H9 (cell line): ENCODE measurements around the gene CACNB3. TPM values are rescaled to one million over a fixed set of nuclear protein-coding genes. Genes with fewer than 3 reads are reported as not detected.

Source experiments
- DNase-seq: peaks from one replicate; pipeline ENCODE4 v3.0.0-alpha.2; 2017
- H2AFZ ChIP-seq: one replicate; pipeline ENCODE4 v1.6.1; 2013; ENCODE audit warnings: mild to moderate bottlenecking, low read length, control low read depth, moderate library complexity
- H2AK5ac ChIP-seq: 2 replicates; pipeline ENCODE4 v1.6.1; 2013; ENCODE audit warnings: low read length, control low read depth, mixed read lengths; ENCODE audit not compliant: insufficient read length
- H2BK120ac ChIP-seq: one replicate; pipeline ENCODE4 v1.6.1; 2013; ENCODE audit warnings: low read depth, mild to moderate bottlenecking, low read length, control low read depth, inconsistent platforms; ENCODE audit not compliant: poor library complexity, severe bottlenecking
- H2BK12ac ChIP-seq: 2 replicates; pipeline ENCODE4 v1.6.1; 2013; ENCODE audit warnings: low read length, control low read depth, mixed read lengths, low read depth; ENCODE audit not compliant: insufficient read length
- H2BK15ac ChIP-seq: 2 replicates; pipeline ENCODE4 v1.6.1; 2013; ENCODE audit warnings: low read depth, low read length, control low read depth
- H2BK20ac ChIP-seq: one replicate; pipeline ENCODE4 v1.6.1; 2013; ENCODE audit warnings: low read depth, mild to moderate bottlenecking, low read length, control low read depth, inconsistent platforms; ENCODE audit not compliant: poor library complexity, severe bottlenecking
- H2BK5ac ChIP-seq: 2 replicates; pipeline ENCODE4 v1.6.1; 2013; ENCODE audit warnings: low read length, control low read depth, mixed read lengths; ENCODE audit not compliant: insufficient read length
- H3K14ac ChIP-seq: 2 replicates; pipeline ENCODE4 v1.6.1; 2013; ENCODE audit warnings: low read length, control low read depth; ENCODE audit not compliant: insufficient read depth
- H3K18ac ChIP-seq: 2 replicates; pipeline ENCODE4 v1.6.1; 2013; ENCODE audit warnings: low read depth, mild to moderate bottlenecking, mixed read lengths, low read length, control low read depth; ENCODE audit not compliant: insufficient read length
- H3K23ac ChIP-seq: 2 replicates; pipeline ENCODE4 v1.6.1; 2013; ENCODE audit warnings: low read length, control low read depth, mixed read lengths, low read depth; ENCODE audit not compliant: insufficient read length
- H3K23me2 ChIP-seq: 2 replicates; pipeline ENCODE4 v1.6.1; 2013; ENCODE audit warnings: low read depth, mild to moderate bottlenecking, mixed read lengths, low read length, control low read depth; ENCODE audit not compliant: insufficient read length, poor library complexity, severe bottlenecking
- H3K27ac ChIP-seq: 2 replicates; pipeline ENCODE4 v1.5.1; 2013; ENCODE audit warnings: low read length, control low read depth, mixed read lengths, low read depth; ENCODE audit not compliant: insufficient read length
- H3K27me3 ChIP-seq: 2 replicates; pipeline ENCODE4 v1.6.1; 2013; ENCODE audit warnings: low read length, control low read depth, inconsistent platforms; ENCODE audit not compliant: insufficient read depth
- H3K4ac ChIP-seq: 2 replicates; pipeline ENCODE4 v1.6.1; 2013; ENCODE audit warnings: low read depth, mild to moderate bottlenecking, control low read depth, inconsistent platforms, low read length, moderate library complexity
- H3K4me1 ChIP-seq: 2 replicates; pipeline ENCODE4 v1.6.1; 2013; ENCODE audit warnings: low read length, control low read depth, inconsistent platforms; ENCODE audit not compliant: insufficient read depth
- H3K4me2 ChIP-seq: 2 replicates; pipeline ENCODE4 v1.6.1; 2013; ENCODE audit warnings: low read length, control low read depth, mixed read lengths; ENCODE audit not compliant: insufficient read length, insufficient read depth
- H3K56ac ChIP-seq: 2 replicates; pipeline ENCODE4 v1.6.1; 2013; ENCODE audit warnings: low read depth, mild to moderate bottlenecking, mixed read lengths, low read length, control low read depth; ENCODE audit not compliant: insufficient read length
- H3K79me1 ChIP-seq: 2 replicates; pipeline ENCODE4 v1.6.1; 2013; ENCODE audit warnings: low read depth, mild to moderate bottlenecking, moderate library complexity, low read length, control low read depth, inconsistent platforms; ENCODE audit not compliant: insufficient read depth, poor library complexity, severe bottlenecking
- H3K79me2 ChIP-seq: 2 replicates; pipeline ENCODE4 v1.6.1; 2013; ENCODE audit warnings: low read length, control low read depth, inconsistent platforms; ENCODE audit not compliant: insufficient read depth
- H3K9ac ChIP-seq: 2 replicates; pipeline ENCODE4 v1.6.1; 2013; ENCODE audit warnings: low read length, control low read depth, mixed read lengths; ENCODE audit not compliant: insufficient read length; ENCODE audit errors: extremely low read depth
- H3K9me3 ChIP-seq: one replicate; pipeline ENCODE4 v1.6.1; 2013; ENCODE audit warnings: low read depth, low read length, inconsistent platforms; ENCODE audit not compliant: control insufficient read depth
- H3T11ph ChIP-seq: one replicate; pipeline ENCODE4 v1.6.1; 2013; ENCODE audit warnings: mild to moderate bottlenecking, low read length, control low read depth, inconsistent platforms
- H4K20me1 ChIP-seq: one replicate; pipeline ENCODE4 v1.6.1; 2013; ENCODE audit not compliant: control insufficient read depth, insufficient read length, insufficient read depth
- H4K5ac ChIP-seq: 2 replicates; pipeline ENCODE4 v1.6.1; 2013; ENCODE audit warnings: low read depth, mild to moderate bottlenecking, mixed read lengths, low read length, control low read depth; ENCODE audit not compliant: insufficient read length
- H4K8ac ChIP-seq: replicated peaks from 2 replicates; pipeline ENCODE4 v1.6.1; 2013; ENCODE audit warnings: low read length, control low read depth, mixed read lengths, low read depth; ENCODE audit not compliant: insufficient read length
- H4K91ac ChIP-seq: 2 replicates; pipeline ENCODE4 v1.6.1; 2013; ENCODE audit warnings: low read depth, mild to moderate bottlenecking, moderate library complexity, mixed read lengths, low read length, control low read depth; ENCODE audit not compliant: insufficient read length
- H3K27ac Mint-ChIP-seq, 3 experiments: 2 replicates in 2 of 3; 3 replicates in 1 of 3; pipeline ENCODE4 v1.8.0; 2020 to 2021; ENCODE audit warnings: mixed read lengths in 3 of 3, mild to moderate bottlenecking in 1 of 3, moderate library complexity in 1 of 3
- H3K27me3 Mint-ChIP-seq: 2 replicates; pipeline ENCODE4 v1.8.0; 2021; ENCODE audit warnings: low read depth, mild to moderate bottlenecking, moderate library complexity, mixed read lengths
- H3K36me3 Mint-ChIP-seq, 3 experiments: 2 replicates in 2 of 3; 3 replicates in 1 of 3; pipeline ENCODE4 v1.8.0; 2020 to 2021; ENCODE audit warnings: low read depth in 3 of 3, mixed read lengths in 3 of 3; ENCODE audit not compliant: insufficient read depth in 1 of 3
- H3K4me1 Mint-ChIP-seq, 2 experiments: 2 replicates each; pipeline ENCODE4 v1.8.0; 2020; ENCODE audit warnings: mixed read lengths in 2 of 2
- H3K4me3 Mint-ChIP-seq, 2 experiments: 2 replicates in 1 of 2; 3 replicates in 1 of 2; pipeline ENCODE4 v1.8.0; 2020 to 2021; ENCODE audit warnings: mild to moderate bottlenecking in 2 of 2, mixed read lengths in 2 of 2, moderate library complexity in 1 of 2
- H3K9me3 Mint-ChIP-seq, 2 experiments: 2 replicates in 1 of 2; 3 replicates in 1 of 2; pipeline ENCODE4 v1.8.0; 2020; ENCODE audit warnings: mild to moderate bottlenecking in 2 of 2, mixed read lengths in 2 of 2, moderate library complexity in 1 of 2
- WGBS: extraction: QIAGEN DNeasy Blood & Tissue Kit; methylation state at CpG from one replicate; pipeline ENCODE4 v1.1.7; 2013; ENCODE audit warnings: missing lambda C conversion rate, low lambda C conversion rate, mixed read lengths; ENCODE audit not compliant: insufficient read length; ENCODE audit errors: extremely low coverage; 5-methylcytosine and 5-hydroxymethylcytosine counted together
- total RNA-seq: library from RNA; stranded (reverse); gene quantifications from 2 replicates; pipeline ENCODE4 v1.2.1, GENCODE V29; 2021
- TF ChIP-seq, protein P1 (sequence below): fragments of 200-600 bp; sonication (generic); conservative IDR thresholded peaks from 3 replicates; pipeline ENCODE4 v1.8.0; 2021; ENCODE audit warnings: antibody characterized with exemption, mild to moderate bottlenecking

The CACNB3 gene
- total RNA-seq, 1 experiment from 2014 or later = 35.1 TPM

DNA sequence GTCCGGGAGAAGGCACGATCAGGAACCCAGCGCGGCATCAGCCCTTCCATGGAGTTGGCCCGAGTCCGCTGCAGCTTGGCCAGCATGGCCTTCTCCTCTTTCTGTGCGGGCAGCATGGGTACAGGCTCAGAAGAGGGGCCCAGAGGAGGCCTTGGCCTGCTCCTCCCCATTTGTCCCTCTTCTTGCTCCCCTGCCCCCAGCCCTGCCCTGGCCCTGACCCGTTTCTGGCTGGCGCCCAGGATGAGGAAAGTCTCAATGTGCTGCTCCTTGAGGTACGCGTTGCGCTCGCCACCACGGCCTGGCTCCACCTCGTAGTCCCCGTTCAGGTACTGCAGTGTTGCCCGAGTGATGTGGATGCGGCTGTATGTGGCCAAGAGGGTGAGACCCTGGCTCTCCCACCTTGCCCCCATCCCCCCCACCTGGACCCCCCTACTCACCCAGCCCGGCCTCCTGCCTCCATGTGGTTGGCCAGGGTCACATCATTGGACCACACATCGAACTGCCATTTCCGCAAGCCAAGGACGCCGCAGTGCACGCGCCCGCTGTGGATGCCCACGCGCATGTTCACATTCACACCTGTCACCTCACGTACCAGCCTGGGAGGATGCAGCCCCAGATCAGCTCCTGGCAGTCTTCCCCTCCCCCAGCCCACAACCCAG lies 42.2 kb upstream of the CACNB3 start:
- no peaks in the 10 kb centered on the region for H4K20me1 ChIP-seq

More for the DNA sequence above, 42.2 kb upstream of the CACNB3 start:
- H2BK120ac ChIP-seq = no peak overlapping the region
- no peaks in the 10 kb centered on the region for H3K9me3 Mint-ChIP-seq
- H2AK5ac ChIP-seq = no peak overlapping the region
- H3K27me3 ChIP-seq = no peaks in the 10 kb centered on the region
- peaks cover 25 to 30% of the 10 kb centered on the region in 2 experiments for H3K4me1 Mint-ChIP-seq
- no peak overlapping the region for H2BK12ac ChIP-seq
- no peaks in the 10 kb centered on the region for H3K9me3 ChIP-seq
- no peaks in the 10 kb centered on the region for H3K79me1 ChIP-seq
- no peaks in the 10 kb centered on the region for H3K23me2 ChIP-seq
- H3K79me2 ChIP-seq = no peaks in the 10 kb centered on the region
- H3K4ac ChIP-seq = no peak overlapping the region
- H3K9ac ChIP-seq = no peak overlapping the region
- no peaks in the 10 kb centered on the region; the same call in 1 of the 2 replicates for H3K27me3 Mint-ChIP-seq
- no peak overlapping the region for H3T11ph ChIP-seq
- TF ChIP-seq, protein P1, sequence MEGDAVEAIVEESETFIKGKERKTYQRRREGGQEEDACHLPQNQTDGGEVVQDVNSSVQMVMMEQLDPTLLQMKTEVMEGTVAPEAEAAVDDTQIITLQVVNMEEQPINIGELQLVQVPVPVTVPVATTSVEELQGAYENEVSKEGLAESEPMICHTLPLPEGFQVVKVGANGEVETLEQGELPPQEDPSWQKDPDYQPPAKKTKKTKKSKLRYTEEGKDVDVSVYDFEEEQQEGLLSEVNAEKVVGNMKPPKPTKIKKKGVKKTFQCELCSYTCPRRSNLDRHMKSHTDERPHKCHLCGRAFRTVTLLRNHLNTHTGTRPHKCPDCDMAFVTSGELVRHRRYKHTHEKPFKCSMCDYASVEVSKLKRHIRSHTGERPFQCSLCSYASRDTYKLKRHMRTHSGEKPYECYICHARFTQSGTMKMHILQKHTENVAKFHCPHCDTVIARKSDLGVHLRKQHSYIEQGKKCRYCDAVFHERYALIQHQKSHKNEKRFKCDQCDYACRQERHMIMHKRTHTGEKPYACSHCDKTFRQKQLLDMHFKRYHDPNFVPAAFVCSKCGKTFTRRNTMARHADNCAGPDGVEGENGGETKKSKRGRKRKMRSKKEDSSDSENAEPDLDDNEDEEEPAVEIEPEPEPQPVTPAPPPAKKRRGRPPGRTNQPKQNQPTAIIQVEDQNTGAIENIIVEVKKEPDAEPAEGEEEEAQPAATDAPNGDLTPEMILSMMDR = no peak
- H4K91ac ChIP-seq = no peak overlapping the region
- no peak overlapping the region for H3K18ac ChIP-seq
- no peak overlapping the region for H4K8ac ChIP-seq
- no peak overlapping the region for H3K23ac ChIP-seq
- H3K4me2 ChIP-seq = no peak overlapping the region
- no CpG with 5 or more reads among the region's 29 CpGs for WGBS
- no peak for DNase-seq
- H3K4me1 ChIP-seq = peaks cover 4% of the 10 kb centered on the region; the same call in 1 of the 2 replicates
- no peak overlapping the region for H2AFZ ChIP-seq
- H3K4me3 Mint-ChIP-seq = no peak overlapping the region
- H4K5ac ChIP-seq = no peak overlapping the region
- no peak overlapping the region for H2BK15ac ChIP-seq
- no peak overlapping the region for H3K14ac ChIP-seq
- no peak overlapping the region for H2BK20ac ChIP-seq
- H3K27ac Mint-ChIP-seq = no peak overlapping the region; a peak in 1 of 7 replicates
- no peak overlapping the region for H2BK5ac ChIP-seq
- no peak overlapping the region for H3K27ac ChIP-seq
- no peak overlapping the region for H3K56ac ChIP-seq
- H3K36me3 Mint-ChIP-seq = peaks cover 21 to 60% (median 53%) of the 10 kb centered on the region in 3 experiments; a peak in 6 of 7 replicates
